Activated naive CD4-positive, alpha-beta T cell (primary cell): Measurements from ENCODE around the gene TM4SF1.
"Not testable (repeated sequence)": the region's sequence is repeated elsewhere in the genome, so short reads cannot be mapped to it uniquely, and the experiment has no call there.

ENCODE experiments used
- DNase-seq, 4 experiments: peaks; one replicate each; lab custom pipeline; 2025; lab: John Stamatoyannopoulos, UW

The TM4SF1 gene

GRCh38 chr3:149395107-149396089 lies 17.9 kb upstream of the TM4SF1 start:
- DNase-seq: no peak

DNA sequence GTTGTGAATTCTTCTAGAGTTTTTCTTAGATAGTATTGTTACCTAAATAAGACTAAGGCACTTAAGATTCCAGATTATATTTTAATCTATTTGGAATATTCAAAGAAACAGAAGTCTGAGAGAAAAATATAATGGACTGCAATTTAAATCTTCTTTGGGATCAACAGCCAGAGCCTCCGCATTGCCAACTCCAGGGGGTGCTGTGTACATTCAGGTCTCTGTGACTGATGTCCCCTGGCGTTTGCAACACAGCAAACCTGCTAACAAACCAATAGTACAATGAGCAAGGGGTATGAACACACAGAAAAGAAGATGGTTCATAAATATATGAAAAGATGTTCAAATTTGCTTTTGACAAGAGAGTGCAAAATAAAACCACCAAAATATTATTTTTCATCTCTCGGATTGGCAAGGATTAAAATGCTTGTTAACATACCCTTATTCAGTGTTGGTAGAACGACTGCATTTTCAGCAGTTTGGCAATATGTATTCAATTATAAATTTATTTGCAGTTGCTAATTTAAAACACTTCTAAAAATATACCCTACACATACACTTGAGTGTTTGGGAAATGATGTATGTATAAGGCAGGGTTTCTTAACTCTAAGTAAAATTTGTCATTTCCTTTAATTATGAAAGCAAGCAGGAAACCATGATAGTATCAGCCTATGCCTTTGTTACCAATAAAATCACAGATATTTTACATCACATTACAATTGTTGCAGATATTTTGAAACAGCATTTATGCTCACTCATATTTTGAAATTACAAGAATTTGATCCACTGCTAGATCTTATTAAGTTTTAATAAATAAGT lies 16.1 kb upstream of the TM4SF1 start:
- DNase-seq: no peak

DNA sequence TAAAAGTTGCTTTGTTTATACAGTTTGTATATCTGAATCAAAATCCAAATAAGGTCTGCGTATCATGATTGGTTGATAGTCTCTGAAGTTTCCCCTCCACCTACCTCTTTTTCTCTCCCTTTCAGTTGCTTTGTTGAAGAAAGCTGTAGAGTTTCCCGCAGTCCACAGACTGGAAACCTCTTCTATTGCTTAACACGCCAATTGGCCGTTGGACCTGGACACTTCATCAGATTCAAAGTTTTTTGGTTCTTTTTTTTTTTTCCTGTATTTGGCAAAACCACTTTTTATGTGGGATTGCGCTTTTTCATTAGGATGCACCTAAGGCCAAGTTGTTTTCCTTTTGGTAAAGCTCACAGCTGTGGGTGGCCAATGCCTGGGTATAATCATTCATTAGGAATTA lies 14.5 kb upstream of the TM4SF1 start:
- DNase-seq: no peak

DNA sequence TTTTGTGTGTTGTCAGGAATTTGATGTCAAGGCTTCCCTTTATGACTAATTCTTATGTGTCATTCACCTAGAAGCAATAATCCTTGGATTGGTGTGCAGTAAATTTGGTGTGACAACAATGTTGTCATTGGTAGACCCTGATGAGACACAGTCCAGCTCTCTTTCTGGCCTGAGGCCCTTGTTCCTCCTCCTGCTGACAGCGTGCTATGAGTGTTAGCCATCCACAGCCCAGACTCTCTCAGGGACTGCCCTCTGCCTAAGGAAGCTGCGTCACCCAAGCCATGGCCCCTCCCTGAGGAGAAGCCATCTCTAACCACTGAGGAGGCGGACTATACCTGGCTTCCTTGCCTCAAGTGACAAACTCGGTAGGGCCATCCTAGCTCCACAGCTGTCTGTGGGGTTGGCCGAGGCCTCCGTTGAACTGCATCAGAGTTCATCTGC lies 13.3 kb upstream of the TM4SF1 start:
- no peak for DNase-seq

DNA sequence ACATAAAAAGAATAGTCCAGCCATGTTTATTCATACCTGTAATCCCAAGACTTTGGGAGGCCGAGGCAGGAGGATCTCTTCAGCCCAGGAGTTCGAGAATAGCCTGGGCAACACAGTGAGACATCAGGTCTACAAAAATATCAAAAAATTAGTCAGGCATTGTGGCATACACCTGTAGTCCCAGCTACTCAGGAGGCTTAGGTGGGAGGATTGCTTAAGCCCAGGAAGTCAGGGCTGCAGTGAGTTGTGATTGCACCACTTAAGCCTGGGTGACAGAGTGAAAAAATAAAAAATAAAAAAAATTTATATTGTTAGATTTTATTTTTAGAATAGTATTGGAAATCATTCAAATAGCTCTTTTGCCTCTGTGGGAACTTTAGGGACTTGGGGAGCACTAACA lies 12.8 kb upstream of the TM4SF1 start:
- DNase-seq: no peak

GRCh38 chr3:149388531-149389417 lies 11.3 kb upstream of the TM4SF1 start:
- DNase-seq: no peak

DNA sequence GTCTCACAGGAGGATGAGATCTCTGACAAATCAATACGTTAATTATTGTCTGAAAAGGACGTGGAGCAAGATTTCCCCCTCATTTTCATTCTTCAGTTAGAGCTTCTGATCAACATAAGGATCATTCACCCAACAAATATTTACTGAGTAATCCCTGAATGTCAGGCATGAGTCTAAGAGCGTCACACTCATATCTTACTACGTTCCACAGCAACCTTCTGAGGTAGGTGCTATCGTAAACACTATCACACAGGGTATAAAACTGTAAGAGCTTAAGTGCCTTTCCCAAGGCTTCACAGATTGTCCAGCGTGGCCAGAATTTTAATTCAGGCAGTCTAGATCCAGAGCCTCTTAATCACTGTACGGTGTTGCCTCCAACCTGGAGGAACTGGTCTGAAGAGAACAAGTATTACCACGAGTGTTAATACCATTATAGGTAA lies 10.6 kb upstream of the TM4SF1 start:
- no peak for DNase-seq

DNA sequence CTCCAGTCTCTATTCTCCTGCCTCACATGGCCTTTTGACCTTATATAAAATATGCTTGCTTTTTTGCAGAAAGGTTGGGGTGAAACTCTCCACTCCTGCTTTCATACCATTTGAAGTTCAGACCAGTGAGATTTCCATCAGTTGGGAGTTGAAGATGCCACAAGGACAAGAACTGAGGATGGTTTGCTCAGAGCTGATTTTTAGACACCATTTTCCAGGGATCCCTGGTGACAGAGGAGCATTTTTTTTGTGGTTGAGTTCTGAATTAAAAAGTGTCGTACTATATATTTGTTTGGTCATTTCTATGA lies 8.8 kb upstream of the TM4SF1 start:
- no peak for DNase-seq

DNA sequence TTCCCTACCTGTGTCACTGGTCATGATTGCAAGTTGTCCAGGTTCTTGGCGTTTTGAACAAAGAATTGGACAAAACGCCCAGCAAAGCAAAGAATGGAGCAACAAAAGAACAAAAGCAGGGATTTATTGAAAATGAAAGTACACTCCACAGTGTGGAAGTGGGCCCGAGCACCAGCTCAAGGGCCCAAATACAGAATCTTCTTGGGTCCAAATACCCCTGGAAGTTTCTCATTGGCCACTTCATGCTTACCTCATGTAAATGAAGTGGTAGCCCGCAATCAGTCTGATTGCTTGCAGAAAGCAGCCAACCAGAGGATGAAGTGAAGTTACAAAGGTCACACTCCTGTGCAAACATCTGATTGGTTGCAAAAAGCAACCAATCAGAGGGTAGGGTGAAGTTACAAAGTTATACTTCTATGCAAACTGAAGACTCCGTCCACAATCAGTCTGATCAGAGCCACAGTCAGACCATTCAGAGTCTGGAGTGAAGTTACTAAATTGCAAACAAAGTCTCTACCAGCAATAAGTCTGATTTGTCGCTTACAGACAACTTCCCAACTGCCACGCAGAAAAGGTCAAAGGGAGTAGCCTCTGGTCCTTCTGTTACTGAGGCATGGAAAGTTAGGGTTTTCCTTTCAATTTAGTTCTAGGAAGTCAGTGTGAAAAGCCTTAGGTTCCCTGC lies 8.3 kb upstream of the TM4SF1 start:
- DNase-seq: no peak

- no peak for DNase-seq
Measured at GRCh38 chr3:149384911-149385321, 7.5 kb upstream of the TM4SF1 start.

GRCh38 chr3:149384167-149384566 lies 6.7 kb upstream of the TM4SF1 start:
- no peak for DNase-seq

GRCh38 chr3:149383703-149384102 lies 6.3 kb upstream of the TM4SF1 start:
- no peak for DNase-seq

DNA sequence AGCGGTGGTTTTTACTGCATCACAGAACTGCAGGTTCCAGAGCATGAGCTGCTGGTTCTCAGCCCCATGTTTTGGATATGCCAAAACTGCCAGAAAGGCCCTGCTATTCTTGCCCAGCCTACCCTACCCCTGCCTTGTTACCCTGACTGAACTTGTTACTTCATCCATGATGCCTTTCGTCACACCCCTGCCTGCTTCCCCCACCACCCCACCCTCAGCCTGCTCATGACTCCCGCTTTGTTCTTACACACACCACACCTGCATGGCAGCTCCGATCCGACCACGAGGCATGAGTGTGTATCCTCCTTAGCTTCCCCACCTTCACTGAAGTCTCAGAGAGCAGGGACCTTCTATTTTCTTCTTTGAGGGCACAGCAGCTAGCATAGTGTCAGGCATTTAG lies 5.1 kb upstream of the TM4SF1 start:
- DNase-seq: no peak

- no peak for DNase-seq
Measured at GRCh38 chr3:149382101-149382467, 4.6 kb upstream of the TM4SF1 start.

- DNase-seq: no peak
Measured at GRCh38 chr3:149381173-149382100, 4.0 kb upstream of the TM4SF1 start.

DNA sequence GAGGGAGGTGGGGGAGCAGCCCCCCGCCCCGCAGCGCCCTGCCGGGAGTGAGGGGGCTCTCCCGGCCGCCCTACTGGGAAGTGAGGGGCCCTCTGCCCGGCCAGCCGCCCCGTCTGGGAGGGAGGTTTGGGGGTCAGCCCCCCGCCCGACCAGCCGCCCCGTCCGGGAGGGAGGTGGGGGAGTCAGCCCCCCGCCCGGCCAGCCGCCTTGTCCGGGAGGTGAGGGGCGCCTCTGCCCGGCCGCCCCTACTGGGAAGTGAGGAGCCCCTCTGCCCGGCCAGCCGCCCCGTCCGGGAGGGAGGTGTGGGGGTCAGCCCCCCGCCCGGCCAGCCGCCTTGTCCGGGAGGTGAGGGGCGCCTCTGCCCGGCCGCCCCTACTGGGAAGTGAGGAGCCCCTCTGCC lies 2.8 kb upstream of the TM4SF1 start:
- DNase-seq: not testable (repeated sequence)

GRCh38 chr3:149378478-149379309 lies 1.2 kb upstream of the TM4SF1 start:
- no peak for DNase-seq

- no peak for DNase-seq
Measured at GRCh38 chr3:149376718-149377407, 586 bp downstream of the TM4SF1 start.
